ENCODE data around the gene PHACTR1. TPM values are rescaled to one million over a fixed set of nuclear protein-coding genes. Genes with fewer than 3 reads are reported as not detected.

Gene PHACTR1
- total and polyA plus RNA-seq, 2 of the 4 experiments (the other 2 are of a cell fraction) = not detected

DNA sequence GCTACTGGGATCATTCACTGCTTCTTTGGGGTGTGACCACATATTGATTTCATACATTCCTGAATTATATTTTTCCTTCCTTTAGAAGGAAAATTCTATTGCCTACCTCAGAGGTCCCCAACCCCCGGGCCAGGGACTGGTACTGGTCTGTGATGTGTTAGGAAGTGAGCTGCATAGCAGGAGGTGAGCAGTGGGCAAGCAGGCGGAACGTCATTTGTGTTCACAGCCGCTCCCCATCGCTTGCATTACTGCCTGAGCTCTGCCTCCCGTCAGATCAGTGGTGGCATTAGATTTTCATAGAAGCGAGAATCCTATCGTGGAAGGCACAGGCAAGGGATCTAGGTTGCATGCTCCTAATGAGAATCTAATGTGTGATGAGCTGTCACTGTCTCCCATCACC lies 107.3 kb downstream of the PHACTR1 start:
- in situ Hi-C loops (cut with MboI; ENCODE audit: low sequenced_read_pairs) (no loop called here), dilution Hi-C loops (cut with HindIII; ENCODE audit: low sequenced_read_pairs, unreplicated experiment) (no loop called here), intact Hi-C loops (cut with micrococcal nuclease) (no loop called here)
- no peak overlapping the region for H3K9ac ChIP-seq (ENCODE audit: low read depth, low read length)
- ChIA-PET CTCF (no interaction called here), POLR2A (ENCODE audit: unreplicated experiment) (no interaction called here)
- no peak overlapping the region for H2BK5ac ChIP-seq (ENCODE audit: low read depth, low read length, poor library complexity, severe bottlenecking)
- H3K4me2 ChIP-seq (ENCODE audit: low read depth, low read length) = no peak overlapping the region
- DNase-seq = no peak
- no peak overlapping the region for H3K14ac ChIP-seq (replicated peaks; ENCODE audit: low read depth, low read length)
- H3K9me1 ChIP-seq (ENCODE audit: insufficient read depth, low read length) = no peaks in the 10 kb centered on the region
- H2AFZ ChIP-seq (replicated peaks; ENCODE audit: low read length, poor library complexity) = no peak overlapping the region
- no peak overlapping the region for H3K27ac ChIP-seq (ENCODE audit: insufficient read depth, low read length)
- no peak overlapping the region for H3K4me3 ChIP-seq (ENCODE audit: insufficient read depth, low read depth, low read length)
- H4K5ac ChIP-seq (ENCODE audit: low read depth, low read length) = no peak overlapping the region
- H4K20me1 ChIP-seq (ENCODE audit: insufficient read depth, low read length) = no peaks in the 10 kb centered on the region
- no peak overlapping the region for H3K56ac ChIP-seq (ENCODE audit: extremely low read depth, insufficient read depth, low read length)
- no peak overlapping the region for H2BK120ac ChIP-seq (ENCODE audit: low read depth, low read length)
- no peak for ATAC-seq (ENCODE audit: low read depth)
- no peaks in the 10 kb centered on the region for H3K27me3 ChIP-seq (ENCODE audit: control insufficient read depth, insufficient read depth, low read length)
- WGBS, 2 experiments (ENCODE audit: extremely low coverage in 2 of 2, insufficient read length in 1 of 2) = 87% methylated on average over 3 of the region's 8 CpGs; no CpG with 5 or more reads in 1 of the 2 experiments
- H2BK20ac ChIP-seq (ENCODE audit: low read depth, low read length) = no peak overlapping the region
- H4K8ac ChIP-seq (ENCODE audit: low read depth in 2 of 2, low read length in 2 of 2) = no peak overlapping the region
- no peak overlapping the region for H3K18ac ChIP-seq (ENCODE audit: low read depth, low read length)
- no peak overlapping the region for H4K91ac ChIP-seq (ENCODE audit: insufficient read depth, low read depth, low read length)
- no peak overlapping the region for H3K23ac ChIP-seq (ENCODE audit: low read depth, low read length)
- H3K79me1 ChIP-seq (ENCODE audit: low read depth in 1 of 2, low read length in 2 of 2) = no peaks in the 10 kb centered on the region
- peaks cover 2% of the 10 kb centered on the region; the same call in 1 of the 2 replicates for H3K9me3 ChIP-seq (ENCODE audit: control insufficient read depth, insufficient read depth, low read length)
- H2BK15ac ChIP-seq (ENCODE audit: low read depth, low read length) = no peak overlapping the region
- no peak overlapping the region for H2AK9ac ChIP-seq (replicated peaks; ENCODE audit: low read depth, low read length, poor library complexity)
- no peak overlapping the region for H3K4ac ChIP-seq (ENCODE audit: low read depth, low read length)
- no TSS peak for BruUV-seq (replicated peaks)
- H2AK5ac ChIP-seq (ENCODE audit: low read depth, low read length) = no peak overlapping the region
- TF ChIP-seq MAFK (IDR thresholded peaks at IDR 0.05; ENCODE audit: low read depth, low read length) (no peak), RFX5 (IDR thresholded peaks at IDR 0.05; ENCODE audit: low read depth, low read length) (no peak), MXI1 (IDR thresholded peaks at IDR 0.05; ENCODE audit: borderline replicate concordance, low read depth, low read length) (no peak), BHLHE40 (IDR thresholded peaks at IDR 0.05; ENCODE audit: low read depth, low read length) (no peak), RAD21 (IDR thresholded peaks at IDR 0.05; ENCODE audit: low read length) (no peak), CEBPB (IDR thresholded peaks at IDR 0.05; ENCODE audit: low read depth, low read length) (no peak), CHD1 (IDR thresholded peaks at IDR 0.05; ENCODE audit: low read depth, low read length) (no peak), NFE2L2 (IDR thresholded peaks at IDR 0.05; ENCODE audit: low read depth, low read length) (no peak), MAZ (IDR thresholded peaks at IDR 0.05; ENCODE audit: borderline replicate concordance, low read depth, low read length) (no peak), RCOR1 (IDR thresholded peaks at IDR 0.05; ENCODE audit: insufficient replicate concordance, low read length) (no peak), FOS (IDR thresholded peaks at IDR 0.05; ENCODE audit: low read depth, low read length) (no peak), SMC3 (IDR thresholded peaks at IDR 0.05; ENCODE audit: low read depth, low read length) (no peak), POLR2A (IDR thresholded peaks at IDR 0.05; ENCODE audit: low read depth, low read length) (no peak)
- TF ChIP-seq, protein P1, sequence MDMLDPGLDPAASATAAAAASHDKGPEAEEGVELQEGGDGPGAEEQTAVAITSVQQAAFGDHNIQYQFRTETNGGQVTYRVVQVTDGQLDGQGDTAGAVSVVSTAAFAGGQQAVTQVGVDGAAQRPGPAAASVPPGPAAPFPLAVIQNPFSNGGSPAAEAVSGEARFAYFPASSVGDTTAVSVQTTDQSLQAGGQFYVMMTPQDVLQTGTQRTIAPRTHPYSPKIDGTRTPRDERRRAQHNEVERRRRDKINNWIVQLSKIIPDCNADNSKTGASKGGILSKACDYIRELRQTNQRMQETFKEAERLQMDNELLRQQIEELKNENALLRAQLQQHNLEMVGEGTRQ (IDR thresholded peaks at IDR 0.05; ENCODE audit: low read depth, low read length) = no peak
- TF ChIP-seq, protein P2, sequence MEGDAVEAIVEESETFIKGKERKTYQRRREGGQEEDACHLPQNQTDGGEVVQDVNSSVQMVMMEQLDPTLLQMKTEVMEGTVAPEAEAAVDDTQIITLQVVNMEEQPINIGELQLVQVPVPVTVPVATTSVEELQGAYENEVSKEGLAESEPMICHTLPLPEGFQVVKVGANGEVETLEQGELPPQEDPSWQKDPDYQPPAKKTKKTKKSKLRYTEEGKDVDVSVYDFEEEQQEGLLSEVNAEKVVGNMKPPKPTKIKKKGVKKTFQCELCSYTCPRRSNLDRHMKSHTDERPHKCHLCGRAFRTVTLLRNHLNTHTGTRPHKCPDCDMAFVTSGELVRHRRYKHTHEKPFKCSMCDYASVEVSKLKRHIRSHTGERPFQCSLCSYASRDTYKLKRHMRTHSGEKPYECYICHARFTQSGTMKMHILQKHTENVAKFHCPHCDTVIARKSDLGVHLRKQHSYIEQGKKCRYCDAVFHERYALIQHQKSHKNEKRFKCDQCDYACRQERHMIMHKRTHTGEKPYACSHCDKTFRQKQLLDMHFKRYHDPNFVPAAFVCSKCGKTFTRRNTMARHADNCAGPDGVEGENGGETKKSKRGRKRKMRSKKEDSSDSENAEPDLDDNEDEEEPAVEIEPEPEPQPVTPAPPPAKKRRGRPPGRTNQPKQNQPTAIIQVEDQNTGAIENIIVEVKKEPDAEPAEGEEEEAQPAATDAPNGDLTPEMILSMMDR (conservative IDR thresholded peaks at IDR 0.05; ENCODE audit: low read depth, low read length) = no peak
- TF ChIP-seq, protein P3, sequence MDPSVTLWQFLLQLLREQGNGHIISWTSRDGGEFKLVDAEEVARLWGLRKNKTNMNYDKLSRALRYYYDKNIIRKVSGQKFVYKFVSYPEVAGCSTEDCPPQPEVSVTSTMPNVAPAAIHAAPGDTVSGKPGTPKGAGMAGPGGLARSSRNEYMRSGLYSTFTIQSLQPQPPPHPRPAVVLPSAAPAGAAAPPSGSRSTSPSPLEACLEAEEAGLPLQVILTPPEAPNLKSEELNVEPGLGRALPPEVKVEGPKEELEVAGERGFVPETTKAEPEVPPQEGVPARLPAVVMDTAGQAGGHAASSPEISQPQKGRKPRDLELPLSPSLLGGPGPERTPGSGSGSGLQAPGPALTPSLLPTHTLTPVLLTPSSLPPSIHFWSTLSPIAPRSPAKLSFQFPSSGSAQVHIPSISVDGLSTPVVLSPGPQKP (IDR thresholded peaks at IDR 0.05; ENCODE audit: borderline replicate concordance, low read depth, low read length) = no peak
- H3K36me3 ChIP-seq (ENCODE audit: control insufficient read depth, insufficient read depth, low read length) = no peaks in the 10 kb centered on the region
- no peaks in the 10 kb centered on the region for H3K4me1 ChIP-seq (ENCODE audit: control insufficient read depth, insufficient read depth, low read length)
